Measurements from ENCODE around the gene FHOD3.

- TF ChIP-seq, protein P1, sequence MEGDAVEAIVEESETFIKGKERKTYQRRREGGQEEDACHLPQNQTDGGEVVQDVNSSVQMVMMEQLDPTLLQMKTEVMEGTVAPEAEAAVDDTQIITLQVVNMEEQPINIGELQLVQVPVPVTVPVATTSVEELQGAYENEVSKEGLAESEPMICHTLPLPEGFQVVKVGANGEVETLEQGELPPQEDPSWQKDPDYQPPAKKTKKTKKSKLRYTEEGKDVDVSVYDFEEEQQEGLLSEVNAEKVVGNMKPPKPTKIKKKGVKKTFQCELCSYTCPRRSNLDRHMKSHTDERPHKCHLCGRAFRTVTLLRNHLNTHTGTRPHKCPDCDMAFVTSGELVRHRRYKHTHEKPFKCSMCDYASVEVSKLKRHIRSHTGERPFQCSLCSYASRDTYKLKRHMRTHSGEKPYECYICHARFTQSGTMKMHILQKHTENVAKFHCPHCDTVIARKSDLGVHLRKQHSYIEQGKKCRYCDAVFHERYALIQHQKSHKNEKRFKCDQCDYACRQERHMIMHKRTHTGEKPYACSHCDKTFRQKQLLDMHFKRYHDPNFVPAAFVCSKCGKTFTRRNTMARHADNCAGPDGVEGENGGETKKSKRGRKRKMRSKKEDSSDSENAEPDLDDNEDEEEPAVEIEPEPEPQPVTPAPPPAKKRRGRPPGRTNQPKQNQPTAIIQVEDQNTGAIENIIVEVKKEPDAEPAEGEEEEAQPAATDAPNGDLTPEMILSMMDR (conservative IDR thresholded peaks at IDR 0.05 in 1 of 2, IDR thresholded peaks at IDR 0.05 in 1 of 2; ENCODE audit: extremely low read depth in 1 of 2, insufficient read depth in 1 of 2, low read depth in 1 of 2, low read length in 2 of 2), result no peak
- TF ChIP-seq EZH2 (IDR thresholded peaks at IDR 0.05; ENCODE audit: borderline replicate concordance, low read length), result no peak
Observed at GRCh38 chr18:36728345-36728744, 430.8 kb downstream of the FHOD3 start.

Measured in mammary epithelial cell (primary cell).